A549 (cell line): Measurements from ENCODE around the gene GPR55.

Experiments used
- RCOR1 ChIP-seq: fragments of 150-350 bp; IDR thresholded peaks from 2 replicates; pipeline ENCODE4 v1.6.1; 2014; ENCODE audit warnings: antibody characterized with exemption, low read length, low read depth
- TF ChIP-seq, protein P1 (sequence below): fragments of >200 bp; sonication (Bioruptor Twin); formaldehyde crosslinking; IDR thresholded peaks from 3 replicates; pipeline ENCODE4 v1.5.1; 2016

DNA sequence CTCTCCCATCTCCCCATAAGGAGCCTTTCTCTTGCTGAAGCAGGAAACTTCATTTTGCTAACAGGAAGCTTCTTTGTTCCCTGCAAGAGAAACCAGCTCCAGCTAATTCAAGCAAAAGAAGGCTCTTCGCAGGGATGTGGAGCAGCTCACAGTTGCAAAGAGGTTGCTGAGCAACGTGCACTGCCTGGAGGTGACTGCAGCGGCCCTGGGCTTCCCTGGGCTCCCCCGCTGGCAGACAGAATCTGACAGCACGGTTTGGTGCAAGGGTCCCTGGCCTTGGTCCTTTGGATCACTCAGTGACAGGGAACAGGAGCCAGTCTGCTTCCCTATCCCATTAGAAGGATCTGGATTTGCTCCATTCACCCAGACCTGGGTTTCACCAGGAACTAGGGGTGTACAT is 25.8 kb downstream of the GPR55 start:
- TF ChIP-seq, protein P1, sequence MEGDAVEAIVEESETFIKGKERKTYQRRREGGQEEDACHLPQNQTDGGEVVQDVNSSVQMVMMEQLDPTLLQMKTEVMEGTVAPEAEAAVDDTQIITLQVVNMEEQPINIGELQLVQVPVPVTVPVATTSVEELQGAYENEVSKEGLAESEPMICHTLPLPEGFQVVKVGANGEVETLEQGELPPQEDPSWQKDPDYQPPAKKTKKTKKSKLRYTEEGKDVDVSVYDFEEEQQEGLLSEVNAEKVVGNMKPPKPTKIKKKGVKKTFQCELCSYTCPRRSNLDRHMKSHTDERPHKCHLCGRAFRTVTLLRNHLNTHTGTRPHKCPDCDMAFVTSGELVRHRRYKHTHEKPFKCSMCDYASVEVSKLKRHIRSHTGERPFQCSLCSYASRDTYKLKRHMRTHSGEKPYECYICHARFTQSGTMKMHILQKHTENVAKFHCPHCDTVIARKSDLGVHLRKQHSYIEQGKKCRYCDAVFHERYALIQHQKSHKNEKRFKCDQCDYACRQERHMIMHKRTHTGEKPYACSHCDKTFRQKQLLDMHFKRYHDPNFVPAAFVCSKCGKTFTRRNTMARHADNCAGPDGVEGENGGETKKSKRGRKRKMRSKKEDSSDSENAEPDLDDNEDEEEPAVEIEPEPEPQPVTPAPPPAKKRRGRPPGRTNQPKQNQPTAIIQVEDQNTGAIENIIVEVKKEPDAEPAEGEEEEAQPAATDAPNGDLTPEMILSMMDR, result no peak
- no peak for TF ChIP-seq RCOR1
